ENCODE measurements around the gene JMJD4.

- TF ChIP-seq CTCF (IDR thresholded peaks at IDR 0.05) = no peak
- no peak for TF ChIP-seq POLR2A (IDR thresholded peaks at IDR 0.05)
Measured at GRCh38 chr1:227765261-227766014, 30.3 kb upstream of the JMJD4 start.

Measured in heart left ventricle (tissue), 13 donors.